ENCODE data around the gene LRRC10B.
"Not testable (repeated sequence)": the region's sequence is repeated elsewhere in the genome, so short reads cannot be mapped to it uniquely, and the experiment has no call there.

Gene LRRC10B

DNA sequence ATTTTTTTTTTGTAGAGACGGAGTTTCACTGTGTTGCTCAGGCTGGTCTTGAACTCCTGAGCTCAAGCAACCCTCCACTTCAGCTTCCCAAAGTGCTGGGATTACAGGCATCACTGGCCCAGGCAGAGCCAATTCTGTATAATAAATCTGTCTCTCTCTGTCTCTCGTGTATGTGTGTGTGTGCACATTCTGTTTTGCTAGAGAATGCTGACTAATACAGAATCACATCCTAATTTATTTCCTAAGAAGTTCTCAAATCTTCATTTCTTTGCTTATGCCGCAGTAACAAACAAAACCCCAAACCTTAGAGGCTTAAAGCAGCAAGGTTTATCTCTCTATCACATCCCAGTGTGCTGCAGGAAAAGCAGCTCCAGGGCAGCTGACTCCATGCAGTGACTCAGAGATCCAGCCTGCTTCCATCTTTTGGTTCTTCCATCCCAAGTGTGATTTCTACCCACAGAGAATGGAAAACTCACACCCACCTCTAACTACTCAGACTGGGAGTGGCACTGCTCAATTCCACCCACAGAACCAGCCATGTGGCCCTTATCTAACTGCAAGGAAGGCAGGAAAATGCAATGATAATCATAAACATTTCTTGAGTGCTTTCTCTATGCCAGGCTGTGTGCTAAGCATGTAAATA, 35.1 kb upstream of the LRRC10B start:
- DNase-seq (ENCODE audit: low read depth): no peak
- in situ Hi-C loops (cut with HindIII; ENCODE audit: low sequenced_read_pairs): no loop called here
- no peak for TF ChIP-seq CTCF (IDR thresholded peaks at IDR 0.05; ENCODE audit: low read depth, low read length, missing control alignments)

GRCh38 chr11:61474013-61474643, 34.4 kb upstream of the LRRC10B start:
- DNase-seq (ENCODE audit: low read depth): no peak
- TF ChIP-seq CTCF (IDR thresholded peaks at IDR 0.05; ENCODE audit: low read depth, low read length, missing control alignments): no peak
- no peak overlapping the region for H3K4me3 ChIP-seq (ENCODE audit: low read depth, low read length)
- in situ Hi-C loops (cut with HindIII; ENCODE audit: low sequenced_read_pairs): no loop called here

More for the DNA sequence above, 35.1 kb upstream of the LRRC10B start:
- H3K4me3 ChIP-seq (ENCODE audit: low read depth, low read length): no peak overlapping the region

DNA sequence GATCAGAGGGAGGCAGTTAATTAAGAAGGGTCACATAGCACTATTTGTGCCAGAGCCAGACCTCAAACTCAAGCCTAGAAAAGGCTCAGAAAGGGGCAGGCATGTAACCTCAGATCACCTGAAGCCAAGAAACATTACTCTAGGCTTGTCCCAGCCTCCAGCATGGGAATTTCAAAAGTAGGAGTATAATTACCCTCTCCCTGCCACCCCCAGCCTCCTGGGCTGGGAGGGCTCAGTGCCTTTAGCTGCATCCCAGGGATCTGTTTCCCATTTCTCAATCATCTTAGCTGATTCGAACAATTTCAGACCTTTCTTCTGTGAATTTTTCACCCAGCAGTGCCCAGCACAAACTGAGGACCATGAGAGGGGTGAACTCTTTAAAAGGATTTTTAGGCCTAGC, 33.1 kb upstream of the LRRC10B start:
- TF ChIP-seq CTCF (IDR thresholded peaks at IDR 0.05; ENCODE audit: low read depth, low read length, missing control alignments): no peak
- in situ Hi-C loops (cut with HindIII; ENCODE audit: low sequenced_read_pairs): no loop called here
- no peak overlapping the region for H3K4me3 ChIP-seq (ENCODE audit: low read depth, low read length)
- no peak for DNase-seq (ENCODE audit: low read depth)

DNA sequence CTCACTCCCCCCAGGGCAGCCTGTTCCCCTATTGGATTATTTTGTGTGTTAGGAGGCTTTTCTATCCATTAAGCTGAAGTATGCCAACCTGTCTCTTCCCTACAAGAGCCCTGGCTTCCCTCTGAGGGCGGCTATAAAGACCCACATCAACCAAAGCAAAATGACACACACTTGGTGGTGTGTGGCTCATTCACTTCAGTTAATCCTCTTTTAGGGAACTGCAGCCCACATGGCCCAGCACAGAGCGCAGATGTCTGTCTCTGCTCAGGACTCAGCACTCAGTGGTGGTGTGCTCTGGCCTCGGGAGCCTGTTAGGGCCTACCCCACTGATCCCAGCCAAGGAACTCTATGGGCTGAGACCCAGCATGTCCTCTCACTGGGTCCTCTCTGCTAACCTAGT, 32.2 kb upstream of the LRRC10B start:
- no peak overlapping the region for H3K4me3 ChIP-seq (ENCODE audit: low read depth, low read length)
- DNase-seq (ENCODE audit: low read depth): no peak
- no peak for TF ChIP-seq CTCF (IDR thresholded peaks at IDR 0.05; ENCODE audit: low read depth, low read length, missing control alignments)
- in situ Hi-C loops (cut with HindIII; ENCODE audit: low sequenced_read_pairs): no loop called here

- no peak for DNase-seq (ENCODE audit: low read depth)
- TF ChIP-seq CTCF (IDR thresholded peaks at IDR 0.05; ENCODE audit: low read depth, low read length, missing control alignments): no peak
- no peak overlapping the region for H3K4me3 ChIP-seq (ENCODE audit: low read depth, low read length)
- in situ Hi-C loops (cut with HindIII; ENCODE audit: low sequenced_read_pairs): no loop called here
Measured at GRCh38 chr11:61477126-61477525, 31.4 kb upstream of the LRRC10B start.

DNA sequence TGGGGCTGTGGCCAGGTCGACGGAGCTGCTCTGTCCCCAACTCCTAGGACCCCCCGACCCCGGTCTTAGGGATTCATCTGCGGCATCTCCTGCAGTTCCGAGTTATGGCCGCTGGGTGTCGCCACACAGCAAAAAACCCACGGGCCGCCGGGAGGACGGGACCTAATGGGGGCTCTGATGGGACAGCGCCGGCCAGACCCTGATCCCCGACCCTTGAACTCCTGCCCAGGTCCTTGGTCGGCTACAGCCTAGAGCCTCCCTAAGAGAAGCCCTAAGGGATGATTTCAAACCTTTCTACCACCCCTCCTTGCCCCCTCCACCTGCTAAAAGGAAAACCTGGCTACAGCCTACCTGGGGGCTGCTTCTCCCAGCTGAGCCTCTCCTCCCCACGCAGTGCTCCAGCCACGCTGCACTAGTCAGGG, 30.8 kb upstream of the LRRC10B start:
- TF ChIP-seq CTCF (IDR thresholded peaks at IDR 0.05; ENCODE audit: low read depth, low read length, missing control alignments): peak; percentile 83
- DNase-seq (ENCODE audit: low read depth): no peak
- no peak overlapping the region for H3K4me3 ChIP-seq (ENCODE audit: low read depth, low read length)
- in situ Hi-C loops (cut with HindIII; ENCODE audit: low sequenced_read_pairs): no loop called here

DNA sequence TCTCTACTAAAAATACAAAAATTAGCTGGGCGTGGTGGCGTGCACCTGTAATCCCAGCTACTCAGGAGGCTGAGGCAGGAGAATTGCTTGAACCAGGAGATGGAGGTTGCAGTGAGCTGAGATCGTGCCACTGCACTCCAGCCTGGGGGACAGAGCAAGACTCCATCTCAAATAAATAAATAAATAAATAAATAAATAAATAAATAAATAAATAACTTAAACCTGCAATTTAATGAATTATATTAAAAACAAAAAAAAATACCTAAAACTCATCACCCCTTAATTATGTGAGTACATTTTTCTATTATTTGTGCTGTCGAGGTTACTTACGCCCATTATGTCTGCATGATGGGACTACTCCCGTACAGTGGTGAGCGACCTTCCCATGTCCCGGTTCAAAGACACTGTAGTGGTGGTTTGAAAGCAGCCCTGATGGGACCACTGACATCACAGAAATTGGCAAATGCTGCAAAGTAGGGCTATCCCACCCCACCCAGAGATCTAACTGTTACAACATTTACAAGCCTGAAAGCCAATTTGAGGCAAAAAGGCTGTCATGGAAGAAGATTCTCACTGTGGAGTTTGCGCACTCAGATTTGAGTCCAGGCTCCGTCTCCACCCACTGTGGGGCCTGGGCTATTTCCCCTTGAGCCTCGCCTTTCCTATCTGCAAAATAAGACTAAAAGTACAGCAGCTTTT, 29.0 kb upstream of the LRRC10B start:
- in situ Hi-C loops (cut with HindIII; ENCODE audit: low sequenced_read_pairs); H3K4me3 ChIP-seq (ENCODE audit: low read depth, low read length); DNase-seq (ENCODE audit: low read depth): not testable (repeated sequence)

Data from astrocyte of the cerebellum (primary cell).